NT2/D1 (cell line): ENCODE measurements around the gene FOXB1.

Experiments used
- SUZ12 ChIP-seq: IDR thresholded peaks from 2 replicates; pipeline ENCODE4 v1.6.1; 2011; ENCODE audit not compliant: insufficient read length, insufficient read depth; ENCODE audit errors: extremely low read depth
- YY1 ChIP-seq: IDR thresholded peaks from 2 replicates; pipeline ENCODE4 v1.6.1; 2011; ENCODE audit not compliant: insufficient read length, insufficient read depth
- ZNF274 ChIP-seq: IDR thresholded peaks from 2 replicates; pipeline ENCODE4 v1.6.1; 2011; ENCODE audit warnings: mild to moderate bottlenecking, low read depth, low read length

DNA sequence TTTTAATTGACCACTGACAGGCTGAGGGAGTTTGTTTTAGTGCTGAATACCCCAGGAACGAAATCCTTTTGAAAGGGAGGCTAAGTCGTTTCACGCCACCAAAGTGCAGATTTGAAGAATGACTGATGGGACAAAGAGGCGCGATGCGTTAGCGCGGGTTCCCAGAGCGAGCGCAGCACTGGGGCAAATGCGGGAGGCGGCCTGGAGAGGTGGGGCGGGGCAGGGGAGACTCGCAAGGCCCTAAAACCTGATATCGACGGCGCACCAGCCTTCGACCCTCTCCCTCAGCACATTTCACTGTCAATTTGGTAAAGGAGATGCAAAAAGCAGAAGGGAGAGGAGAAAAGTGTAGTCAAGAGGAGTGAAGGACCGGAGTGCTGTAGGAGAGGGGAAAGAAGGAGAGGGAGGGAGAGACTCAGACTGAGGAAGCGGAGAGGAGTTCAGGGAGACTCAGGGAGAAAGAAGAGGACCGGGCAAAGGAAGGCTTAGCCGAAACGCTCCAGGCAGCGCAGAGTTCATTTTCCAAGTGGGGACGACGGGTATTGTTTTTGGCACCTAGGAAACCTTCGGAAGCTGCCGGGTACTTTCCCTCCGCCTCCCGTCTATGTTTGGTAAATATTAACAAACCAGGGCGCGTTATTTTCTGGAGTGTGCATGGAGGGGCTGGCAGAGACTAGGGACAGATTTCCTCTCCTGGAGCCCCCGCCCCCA is 3.8 kb upstream of the FOXB1 start:
- TF ChIP-seq YY1 (no peak), ZNF274 (no peak), SUZ12 (no peak)
